Natural killer cell (primary cell): Measurements from ENCODE around the gene TXN2. TPM values are rescaled to one million over a fixed set of nuclear protein-coding genes. Genes with fewer than 3 reads are reported as not detected.

Experiments
- ATAC-seq, 3 donors: fragments of 150-1000 bp in 2 of 3; fragments of 200-7000 bp in 1 of 3; cut with Tn5 transposase; 1 replicate in 1 of 3; 2 replicates in 2 of 3; pipeline ENCODE4 v1.10.0; 2021; ENCODE audit warnings: mild to moderate bottlenecking in 2 of 3, moderate library complexity in 2 of 3
- DNase-seq, 2 donors: peaks; one replicate each; pipeline versions ENCODE4 v3.0.0 to v3.0.0-alpha.2; 2013 to 2021; ENCODE audit warnings: mixed read lengths in 1 of 2
- H3K27ac ChIP-seq: one replicate; pipeline ENCODE4 v1.5.1; 2013; ENCODE audit warnings: mild to moderate bottlenecking, low read length
- H3K27me3 ChIP-seq: one replicate; pipeline ENCODE4 v1.6.1; 2013; ENCODE audit warnings: low read length; ENCODE audit not compliant: control insufficient read depth, insufficient read depth
- H3K36me3 ChIP-seq: one replicate; pipeline ENCODE4 v1.6.1; 2013; ENCODE audit warnings: low read length; ENCODE audit not compliant: control insufficient read depth, insufficient read depth
- H3K4me1 ChIP-seq: one replicate; pipeline ENCODE4 v1.6.1; 2013; ENCODE audit warnings: low read length; ENCODE audit not compliant: control insufficient read depth, insufficient read depth
- H3K4me3 ChIP-seq: one replicate; pipeline ENCODE4 v1.5.1; 2013; ENCODE audit warnings: low read length
- H3K9me3 ChIP-seq: one replicate; pipeline ENCODE4 v1.6.1; 2013; ENCODE audit warnings: low read length; ENCODE audit not compliant: control insufficient read depth, insufficient read depth
- H3K27ac Mint-ChIP-seq, 2 donors: one replicate each; pipeline ENCODE4 v1.8.0; 2022; ENCODE audit warnings: mild to moderate bottlenecking in 2 of 2, mixed read lengths in 2 of 2, moderate library complexity in 1 of 2
- H3K27me3 Mint-ChIP-seq, 2 donors: one replicate each; pipeline ENCODE4 v1.8.0; 2022; ENCODE audit warnings: low read depth in 2 of 2, mixed read lengths in 2 of 2
- H3K36me3 Mint-ChIP-seq: one replicate; pipeline ENCODE4 v1.8.0; 2022; ENCODE audit warnings: mixed read lengths
- H3K4me1 Mint-ChIP-seq, 2 donors: one replicate each; pipeline ENCODE4 v1.8.0; 2022; ENCODE audit warnings: mixed read lengths in 2 of 2
- H3K4me3 Mint-ChIP-seq: one replicate; pipeline ENCODE4 v1.8.0; 2022; ENCODE audit warnings: mild to moderate bottlenecking, moderate library complexity, mixed read lengths
- H3K9me3 Mint-ChIP-seq, 2 donors: one replicate each; pipeline ENCODE4 v1.8.0; 2022; ENCODE audit warnings: mixed read lengths in 2 of 2
- CTCF ChIP-seq: fragments of 200-600 bp; IDR thresholded peaks from one replicate; pipeline ENCODE4 v1.8.0; 2022; ENCODE audit warnings: antibody characterized with exemption
- WGBS: methylation state at CpG from one replicate; pipeline ENCODE4 v1.1.7; 2013; ENCODE audit warnings: missing lambda C conversion rate; ENCODE audit not compliant: insufficient coverage; 5-methylcytosine and 5-hydroxymethylcytosine counted together
- intact Hi-C: fragments of 100-400 bp; cut with micrococcal nuclease; formaldehyde crosslinking; loops from one replicate; pipeline ENCODE4 v1.14.2; 2022
- total RNA-seq, 4 donors: library from RNA; stranded (reverse); fragments of 120-200 nt in 1 of 4; gene quantifications; one replicate each; pipeline versions ENCODE4 v1.2.3 to v1.2.4, GENCODE V29; 2013 to 2022

The TXN2 gene, protein sequence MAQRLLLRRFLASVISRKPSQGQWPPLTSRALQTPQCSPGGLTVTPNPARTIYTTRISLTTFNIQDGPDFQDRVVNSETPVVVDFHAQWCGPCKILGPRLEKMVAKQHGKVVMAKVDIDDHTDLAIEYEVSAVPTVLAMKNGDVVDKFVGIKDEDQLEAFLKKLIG
- total RNA-seq: 10 to 100 TPM; 35.5 to 45.4 (median 41.5) TPM
- 13.4 TPM for total RNA-seq (2013)

GRCh38 chr22:36481393-36482168 is at the start of gene TXN2:
TXN2 (minus strand) TSS chr22:36481640; CDS start chr22:36480837, 803 bp downstream.
- intact Hi-C loops: loop anchor here (1.0 to 5.0 kb wide), 3 partner anchors 27 to 48 kb away; partner anchors contain the start of gene EIF3D
- no peaks in the 10 kb centered on the region for H3K27me3 Mint-ChIP-seq
- peak within 1 kb of the TSS; percentile 59 for H3K4me3 ChIP-seq
- no peaks in the 10 kb centered on the region for H3K9me3 ChIP-seq
- H3K4me3 Mint-ChIP-seq: peak within 1 kb of the TSS; percentile 94
- no peak for TF ChIP-seq CTCF
- H3K36me3 Mint-ChIP-seq: peaks cover 6% of the 10 kb centered on the region
- peaks cover 18% of the 10 kb centered on the region for H3K4me1 ChIP-seq
- peak within 1 kb of the TSS; percentile 96 for H3K27ac ChIP-seq
- H3K4me1 Mint-ChIP-seq: peaks cover 14 to 20% of the 10 kb centered on the region in 2 donors
- H3K27me3 ChIP-seq: no peaks in the 10 kb centered on the region
- WGBS: under 1% methylated on average over 62 of the region's 62 CpGs
- H3K9me3 Mint-ChIP-seq: no peaks in the 10 kb centered on the region
- H3K27ac Mint-ChIP-seq: peak within 1 kb of the TSS; percentile 94 to 99
- ATAC-seq: peak; percentile 82 to 92 (median 82)
- peak; percentile 97 to 99 for DNase-seq
- H3K36me3 ChIP-seq: peaks cover 15% of the 10 kb centered on the region

GRCh38 chr22:36528795-36529751 is 47.6 kb upstream of the TXN2 start, which contains the start of gene EIF3D:
EIF3D (minus strand) TSS chr22:36529166; CDS start chr22:36526121, 3,045 bp downstream.
- ATAC-seq: peak; percentile 90 to 97 (median 91)

DNA sequence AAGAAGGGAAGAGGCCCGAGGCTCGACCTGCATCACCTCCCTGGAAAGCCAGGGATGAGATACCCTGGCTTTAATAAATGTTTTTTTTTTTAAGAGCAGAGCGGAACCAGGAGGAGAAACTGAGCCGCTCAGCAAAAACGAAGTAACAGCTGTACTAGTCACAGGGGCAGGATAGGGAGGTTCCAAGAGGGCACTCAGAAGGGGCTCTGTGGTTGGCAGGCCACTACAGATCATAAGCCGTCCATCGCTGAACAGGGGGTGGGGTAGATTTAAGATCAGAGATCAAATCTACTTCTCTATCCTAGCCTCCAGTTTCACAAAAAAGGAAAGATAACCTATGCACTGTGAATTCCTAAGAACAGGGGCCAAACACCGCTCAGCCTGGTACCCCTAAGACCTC is 46.9 kb upstream of the TXN2 start:
- Mint-ChIP-seq H3K27ac (peak overlapping the region; percentile 95 to 96), H3K4me3 (peak overlapping the region; percentile 93), H3K36me3 (peaks cover 14% of the 10 kb centered on the region), H3K27me3 (peaks cover 0 to 2% of the 10 kb centered on the region in 2 donors), H3K9me3 (no peaks in the 10 kb centered on the region), H3K4me1 (peaks cover 22 to 23% of the 10 kb centered on the region in 2 donors)
- peak overlapping the region; percentile 100 for H3K27ac ChIP-seq
- H3K4me3 ChIP-seq: peak overlapping the region; percentile 82
- WGBS: 14% methylated on average over 6 of the region's 8 CpGs
- no peaks in the 10 kb centered on the region for H3K27me3 ChIP-seq
- no peaks in the 10 kb centered on the region for H3K9me3 ChIP-seq
- DNase-seq (no peak), ATAC-seq (no peak)
- H3K36me3 ChIP-seq: peaks cover 28% of the 10 kb centered on the region
- intact Hi-C loops: loop anchor here (2.0 kb wide), 1 partner anchor 248 kb away; the partner anchor contains the start of gene IFT27
- H3K4me1 ChIP-seq: peaks cover 21% of the 10 kb centered on the region
- TF ChIP-seq CTCF: no peak

More at GRCh38 chr22:36528795-36529751, 47.6 kb upstream of the TXN2 start, which contains the start of gene EIF3D:
- Mint-ChIP-seq H3K9me3 (no peaks in the 10 kb centered on the region), H3K36me3 (peaks cover 14% of the 10 kb centered on the region), H3K27ac (peak within 1 kb of the TSS; percentile 95 to 96), H3K4me3 (peak within 1 kb of the TSS; percentile 93), H3K27me3 (peaks cover 0 to 3% of the 10 kb centered on the region in 2 donors), H3K4me1 (peaks cover 22 to 23% of the 10 kb centered on the region in 2 donors)
- Histone ChIP-seq H3K27ac (peak within 1 kb of the TSS; percentile 100), H3K9me3 (no peaks in the 10 kb centered on the region), H3K36me3 (peaks cover 21% of the 10 kb centered on the region), H3K27me3 (no peaks in the 10 kb centered on the region), H3K4me1 (peaks cover 21% of the 10 kb centered on the region), H3K4me3 (peak within 1 kb of the TSS; percentile 82)
- DNase-seq: peak; percentile 99 to 100
- intact Hi-C loops: loop anchor here (1.0 to 2.0 kb wide), 3 partner anchors 22 to 248 kb away; partner anchors contain the start of genes FOXRED2 and IFT27
- no peak for TF ChIP-seq CTCF
- under 1% methylated on average over 82 of the region's 82 CpGs for WGBS
